GM23248 (cell line): ENCODE results near the gene ABCC1. TPM values are rescaled to one million over a fixed set of nuclear protein-coding genes. Genes with fewer than 3 reads are reported as not detected.
A peak's percentile ranks its signal among the peaks of the same experiment; 100 is the strongest.

Experiments
- DNase-seq: peaks from one replicate; pipeline ENCODE4 v3.0.0-alpha.2; 2015
- H2AFZ ChIP-seq: fragments of 200-600 bp; sonication (generic); 2 replicates; pipeline ENCODE4 v1.6.1; 2016; ENCODE audit warnings: antibody characterized with exemption
- H3F3A ChIP-seq: fragments of 200-600 bp; sonication (generic); 2 replicates; pipeline ENCODE4 v1.6.1; 2016; ENCODE audit warnings: mild to moderate bottlenecking, antibody characterized with exemption, mixed run types; ENCODE audit not compliant: insufficient read depth
- H3K27ac ChIP-seq: fragments of 200-600 bp; sonication (generic); 2 replicates; pipeline ENCODE4 v1.5.1; 2016; ENCODE audit warnings: mild to moderate bottlenecking
- H3K27me3 ChIP-seq: fragments of 200-600 bp; sonication (generic); replicated peaks from 2 replicates; pipeline ENCODE4 v1.6.1; 2016; ENCODE audit warnings: mild to moderate bottlenecking; ENCODE audit not compliant: insufficient read depth
- H3K36me3 ChIP-seq: fragments of 200-600 bp; sonication (generic); 2 replicates; pipeline ENCODE4 v1.6.1; 2016; ENCODE audit warnings: low read depth, mild to moderate bottlenecking
- H3K4me1 ChIP-seq: fragments of 200-600 bp; sonication (generic); 2 replicates; pipeline ENCODE4 v1.6.1; 2016; ENCODE audit warnings: mild to moderate bottlenecking; ENCODE audit not compliant: insufficient read depth
- H3K4me2 ChIP-seq: fragments of 200-600 bp; sonication (generic); one replicate; pipeline ENCODE4 v1.6.1; 2016; ENCODE audit warnings: mild to moderate bottlenecking; ENCODE audit not compliant: unreplicated experiment
- H3K4me3 ChIP-seq: fragments of 200-600 bp; sonication (generic); 2 replicates; pipeline ENCODE4 v1.5.1; 2016; ENCODE audit warnings: mild to moderate bottlenecking
- H3K79me2 ChIP-seq: fragments of 200-600 bp; sonication (generic); 2 replicates; pipeline ENCODE4 v1.6.1; 2016; ENCODE audit warnings: mild to moderate bottlenecking; ENCODE audit not compliant: insufficient read depth
- H3K9ac ChIP-seq: fragments of 200-600 bp; sonication (generic); 2 replicates; pipeline ENCODE4 v1.6.1; 2016; ENCODE audit warnings: mild to moderate bottlenecking
- H3K9me2 ChIP-seq: fragments of 200-600 bp; sonication (generic); 2 replicates; pipeline ENCODE4 v1.6.1; 2016; ENCODE audit warnings: mixed run types, mild to moderate bottlenecking, moderate library complexity; ENCODE audit not compliant: insufficient read depth
- H3K9me3 ChIP-seq: fragments of 200-600 bp; sonication (generic); one replicate; pipeline ENCODE4 v1.6.1; 2017; ENCODE audit warnings: low read depth
- H4K20me1 ChIP-seq: fragments of 200-600 bp; sonication (generic); 2 replicates; pipeline ENCODE4 v1.6.0; 2016; ENCODE audit not compliant: insufficient read depth
- EZH2 ChIP-seq: fragments of 200-600 bp; sonication (generic); IDR thresholded peaks from 2 replicates; pipeline ENCODE4 v1.6.1; 2018; ENCODE audit warnings: antibody characterized with exemption, mild to moderate bottlenecking; ENCODE audit not compliant: insufficient read depth, poor library complexity, severe bottlenecking
- EZH2phosphoT487 ChIP-seq: fragments of 200-600 bp; sonication (generic); IDR thresholded peaks from 2 replicates; pipeline ENCODE4 v1.6.1; 2018; ENCODE audit warnings: antibody characterized with exemption, moderate library complexity, mild to moderate bottlenecking, low read depth; ENCODE audit not compliant: insufficient read depth
- WGBS, 2 experiments: methylation state at CpG; one replicate each; pipeline ENCODE4 v1.1.6; 2015 to 2017; ENCODE audit warnings: low lambda C conversion rate in 2 of 2, low coverage in 1 of 2; ENCODE audit errors: missing lambda C conversion rate in 2 of 2; 5-methylcytosine and 5-hydroxymethylcytosine counted together
- in situ Hi-C: fragments of 300-500 bp; cut with MboI; formaldehyde crosslinking; loops from 2 replicates; pipeline ENCODE4 v1.15.0; 2020
- polyA plus RNA-seq: library from polyadenylated mRNA; unstranded; fragments of >200 nt; fragmentation: Nextera tagmentation; extraction: Ambion mirVana; gene quantifications from 2 replicates; pipeline ENCODE4 v1.2.1, GENCODE V29; 2016
- total RNA-seq: library from RNA; depleted of rRNA; stranded (reverse); fragments of >200 nt; shearing (Covaris generic); gene quantifications from 2 replicates; pipeline ENCODE4 v1.2.3, GENCODE V29; 2014

ABCC1 gene
- total and polyA plus RNA-seq, 2 experiments from 2014 or later = 16.2 to 25.5 TPM

DNA sequence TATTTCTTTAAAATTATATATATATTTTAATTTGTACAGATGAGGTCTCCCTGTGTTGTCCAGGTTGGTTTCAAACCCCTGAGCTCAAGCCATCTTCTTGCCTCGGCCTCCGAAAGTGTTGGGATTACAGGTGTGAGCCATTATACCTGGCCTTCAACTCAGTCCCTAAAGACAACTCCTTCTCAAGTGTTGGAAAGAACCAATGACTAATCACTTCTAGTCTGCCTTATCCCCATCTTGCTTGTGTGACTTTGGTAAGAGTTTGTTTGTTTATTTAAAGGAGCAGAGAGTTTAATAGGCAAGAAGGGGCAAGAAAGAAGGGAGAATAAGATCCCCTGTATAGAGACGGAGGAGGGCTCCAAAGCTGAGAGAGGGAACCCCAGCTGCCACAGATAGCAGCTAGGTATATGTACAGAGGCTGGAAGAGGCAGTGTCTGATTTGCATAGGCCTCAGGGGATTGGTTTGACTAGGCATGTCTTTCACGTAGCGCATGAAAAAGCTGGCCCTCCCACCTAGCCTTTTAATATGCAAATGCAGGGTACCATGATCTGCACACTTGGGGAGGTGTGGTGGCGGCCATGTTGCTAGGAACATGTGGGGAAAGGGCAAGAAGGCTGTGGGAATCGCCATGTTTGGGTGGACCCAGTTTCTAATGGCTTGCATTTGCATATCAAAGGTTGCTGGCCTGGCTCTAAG lies 21.5 kb downstream of the ABCC1 start:
- no peak overlapping the region for H3K4me2 ChIP-seq
- in situ Hi-C loops = no loop called here
- no peak for DNase-seq
- no peak overlapping the region for H2AFZ ChIP-seq
- H3K79me2 ChIP-seq = peaks cover 100% of the 10 kb centered on the region
- no peaks in the 10 kb centered on the region for H3K9me2 ChIP-seq
- no peak overlapping the region for H3K4me3 ChIP-seq
- 95 to 99% methylated on average over 7 of the region's 7 CpGs for WGBS, 2 experiments
- no peaks in the 10 kb centered on the region for H4K20me1 ChIP-seq
- H3F3A ChIP-seq = peaks cover 43% of the 10 kb centered on the region
- no peak overlapping the region for H3K27ac ChIP-seq
- H3K9ac ChIP-seq = no peak overlapping the region
- TF ChIP-seq EZH2phosphoT487 (no peak), EZH2 (no peak)
- peaks cover 22% of the 10 kb centered on the region for H3K4me1 ChIP-seq
- H3K9me3 ChIP-seq = no peaks in the 10 kb centered on the region
- H3K36me3 ChIP-seq = no peaks in the 10 kb centered on the region
- H3K27me3 ChIP-seq = no peaks in the 10 kb centered on the region

DNA sequence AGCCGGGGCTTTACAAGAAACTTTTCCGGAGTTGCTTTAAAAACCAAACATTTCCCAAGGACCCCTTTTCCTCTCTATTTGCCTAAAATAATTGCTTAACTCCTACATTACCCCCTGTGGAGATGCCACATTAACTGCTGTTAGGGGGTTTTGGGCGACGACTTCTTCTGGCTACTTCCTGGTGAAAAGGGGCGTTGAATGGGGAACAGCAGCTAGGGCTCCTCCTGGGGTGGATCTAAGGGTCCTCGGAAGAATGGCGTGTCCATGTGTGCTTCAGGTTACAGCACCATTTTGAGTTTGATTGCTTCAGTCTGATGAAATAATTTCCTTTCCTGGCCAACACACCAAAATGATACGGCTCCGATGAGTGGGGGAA lies 22.0 kb downstream of the ABCC1 start:
- in situ Hi-C loops = no loop called here
- no peak for DNase-seq

DNA sequence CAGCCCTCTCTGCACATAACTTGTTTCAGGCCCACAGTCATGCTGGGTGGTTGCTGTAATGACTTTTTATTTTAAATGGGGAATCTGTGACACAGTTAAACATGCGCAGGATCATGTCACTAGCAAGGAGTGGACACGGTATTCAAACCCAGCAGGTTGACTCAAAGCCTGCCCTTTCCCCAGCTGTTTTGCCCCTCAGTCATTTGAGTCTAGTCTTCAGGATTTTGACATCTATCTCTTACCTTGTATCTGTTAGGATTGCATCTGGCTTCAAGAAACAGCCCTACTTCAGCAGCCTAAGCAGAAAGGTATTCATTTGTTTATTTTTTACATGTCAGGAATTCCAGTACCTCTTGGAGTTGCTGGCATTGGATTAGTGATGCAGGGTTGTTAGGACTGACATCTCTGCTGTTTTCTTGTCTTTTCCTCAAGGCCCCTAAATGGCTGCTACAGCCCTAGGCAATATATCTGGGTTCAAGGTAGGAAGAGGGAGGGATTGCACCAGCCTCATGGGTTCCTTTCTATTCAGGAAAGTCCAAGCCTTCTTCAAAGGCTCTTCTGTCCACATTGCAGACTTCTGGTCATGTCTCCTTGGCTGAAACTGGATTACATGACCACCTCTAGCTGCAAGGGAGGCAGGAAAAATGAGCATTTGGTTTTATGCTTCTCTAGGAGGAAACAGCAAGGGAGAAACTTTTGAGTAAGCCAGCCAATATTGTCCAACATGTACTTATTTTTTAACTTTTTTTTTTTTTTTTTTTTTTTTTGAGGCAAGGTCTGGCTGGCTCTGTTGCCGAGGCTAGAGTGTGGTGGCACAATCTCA lies 22.8 kb downstream of the ABCC1 start:
- no peak overlapping the region; the same call in 1 of the 2 replicates for H3K27ac ChIP-seq
- no peak overlapping the region for H3K9ac ChIP-seq
- no peaks in the 10 kb centered on the region for H3K9me2 ChIP-seq
- no peak for DNase-seq
- H3K9me3 ChIP-seq = no peaks in the 10 kb centered on the region
- H3K79me2 ChIP-seq = peaks cover 99% of the 10 kb centered on the region
- WGBS, 2 experiments = 50 to 52% methylated on average over 2 of the region's 3 CpGs
- H3F3A ChIP-seq = peaks cover 38% of the 10 kb centered on the region
- H3K27me3 ChIP-seq = no peaks in the 10 kb centered on the region
- H3K4me2 ChIP-seq = no peak overlapping the region
- no peaks in the 10 kb centered on the region for H4K20me1 ChIP-seq
- no peak for TF ChIP-seq EZH2
- in situ Hi-C loops = no loop called here
- H3K36me3 ChIP-seq = no peaks in the 10 kb centered on the region
- no peak overlapping the region for H2AFZ ChIP-seq
- peaks cover 23% of the 10 kb centered on the region for H3K4me1 ChIP-seq
- no peak overlapping the region for H3K4me3 ChIP-seq

More for the DNA sequence above, 22.0 kb downstream of the ABCC1 start:
- Histone ChIP-seq H3K36me3 (no peaks in the 10 kb centered on the region), H3K9me3 (no peaks in the 10 kb centered on the region), H3K9me2 (no peaks in the 10 kb centered on the region), H3K9ac (no peak overlapping the region), H3K27me3 (no peaks in the 10 kb centered on the region), H3K4me3 (no peak overlapping the region), H3K4me2 (no peak overlapping the region), H2AFZ (no peak overlapping the region), H3K79me2 (peaks cover 100% of the 10 kb centered on the region), H4K20me1 (no peaks in the 10 kb centered on the region), H3K4me1 (peaks cover 25% of the 10 kb centered on the region), H3F3A (peaks cover 42% of the 10 kb centered on the region), H3K27ac (no peak overlapping the region)
- 92% methylated on average over 9 of the region's 9 CpGs for WGBS, 2 experiments
- TF ChIP-seq EZH2 = no peak
- TF ChIP-seq EZH2phosphoT487 = no peak

DNA sequence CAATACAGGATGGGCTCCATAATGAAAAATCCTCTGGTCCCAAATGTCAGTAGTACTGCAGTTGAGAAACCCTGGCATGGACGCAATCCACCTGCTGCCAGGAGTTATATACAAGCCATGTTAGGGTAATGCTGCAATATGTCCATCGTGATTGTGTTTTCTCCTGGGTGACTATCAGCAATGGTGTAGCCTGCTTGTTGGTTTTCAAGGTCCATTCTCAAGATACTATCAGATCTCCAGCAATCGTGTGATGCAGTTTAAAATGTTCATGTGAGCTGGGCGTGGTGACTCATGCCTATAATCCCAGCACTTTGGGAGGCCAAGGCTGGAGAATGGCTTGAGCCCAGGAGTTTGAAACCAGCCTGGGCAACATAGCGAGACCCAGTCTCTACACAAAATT lies 24.0 kb downstream of the ABCC1 start:
- DNase-seq = peak; percentile 57
- H4K20me1 ChIP-seq = no peaks in the 10 kb centered on the region

More for the DNA sequence above, 24.0 kb downstream of the ABCC1 start:
- H3F3A ChIP-seq = peaks cover 41% of the 10 kb centered on the region
- peaks cover 4% of the 10 kb centered on the region; the same call in 1 of the 2 replicates for H3K36me3 ChIP-seq
- H3K9me3 ChIP-seq = no peaks in the 10 kb centered on the region
- H2AFZ ChIP-seq = no peak overlapping the region
- in situ Hi-C loops = no loop called here
- H3K9ac ChIP-seq = no peak overlapping the region
- peaks cover 30% of the 10 kb centered on the region for H3K4me1 ChIP-seq
- H3K27me3 ChIP-seq = no peaks in the 10 kb centered on the region
- H3K9me2 ChIP-seq = no peaks in the 10 kb centered on the region
- H3K79me2 ChIP-seq = peaks cover 99% of the 10 kb centered on the region
- H3K27ac ChIP-seq = peak overlapping the region; percentile 25
- 64% methylated on average over 5 of the region's 5 CpGs for WGBS, 2 experiments
- TF ChIP-seq EZH2 = no peak
- no peak for TF ChIP-seq EZH2phosphoT487
- H3K4me3 ChIP-seq = no peak overlapping the region
- H3K4me2 ChIP-seq = no peak overlapping the region
